HG02943 (cell line): Measurements from ENCODE around the gene PRSS37.
"Not testable (repeated sequence)": the region's sequence is repeated elsewhere in the genome, so short reads cannot be mapped to it uniquely, and the experiment has no call there.

Source experiments
- ATAC-seq: cut with Tn5 transposase; IDR thresholded peaks from one replicate; pipeline ENCODE4 v1.9.1; 2021; ENCODE audit warnings: mild to moderate bottlenecking, low read depth, moderate library complexity; ENCODE audit not compliant: unreplicated experiment

Gene PRSS37, protein sequence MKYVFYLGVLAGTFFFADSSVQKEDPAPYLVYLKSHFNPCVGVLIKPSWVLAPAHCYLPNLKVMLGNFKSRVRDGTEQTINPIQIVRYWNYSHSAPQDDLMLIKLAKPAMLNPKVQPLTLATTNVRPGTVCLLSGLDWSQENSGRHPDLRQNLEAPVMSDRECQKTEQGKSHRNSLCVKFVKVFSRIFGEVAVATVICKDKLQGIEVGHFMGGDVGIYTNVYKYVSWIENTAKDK

DNA sequence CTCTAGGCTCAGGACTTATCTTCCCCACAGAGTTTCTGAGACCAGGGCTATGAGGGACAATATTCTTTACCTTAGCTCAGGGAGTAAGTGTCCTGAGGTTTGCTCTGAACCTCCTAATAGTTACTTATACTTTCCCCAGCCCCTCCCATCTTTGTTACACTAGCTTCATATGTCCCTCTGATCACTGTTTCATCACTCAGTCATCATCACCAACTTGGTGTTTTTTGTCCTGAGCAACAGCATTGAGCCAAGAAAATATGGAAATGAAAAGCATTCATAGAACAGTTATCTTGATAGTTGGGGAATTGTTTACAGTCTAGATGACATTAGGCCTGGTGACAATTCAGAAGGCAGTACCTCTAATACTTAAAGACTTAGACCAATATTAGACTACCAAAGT lies at the start of gene PRSS37:
Gene PRSS37 (minus strand): TSS at position 101 of the 400 bp plus-strand sequence. CDS start 436 bp downstream, outside the sequence.
- no peak for ATAC-seq

DNA sequence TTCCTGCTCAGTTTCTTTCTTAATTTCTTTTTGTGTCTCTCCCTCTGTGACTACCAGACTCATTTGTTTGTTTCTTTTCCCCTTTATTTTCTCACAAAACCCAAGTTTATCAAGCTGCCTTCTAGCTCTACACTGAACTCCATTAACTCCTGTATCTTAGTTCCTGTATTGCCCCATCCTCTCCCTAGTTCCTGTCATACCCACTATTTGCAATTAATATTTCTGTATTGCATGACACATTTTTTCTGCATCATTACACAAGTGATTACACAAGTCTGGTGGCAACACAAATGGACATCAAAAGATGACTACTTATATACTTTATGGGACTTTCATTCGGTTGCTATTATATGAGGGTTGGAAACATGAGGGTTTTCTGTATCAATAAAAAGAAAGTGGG lies 48.0 kb upstream of the PRSS37 start:
- ATAC-seq = no peak

- ATAC-seq = no peak
Observed at GRCh38 chr7:141884539-141885225, 43.4 kb upstream of the PRSS37 start.

- ATAC-seq = no peak
Observed at GRCh38 chr7:141880960-141881359, 39.7 kb upstream of the PRSS37 start.

DNA sequence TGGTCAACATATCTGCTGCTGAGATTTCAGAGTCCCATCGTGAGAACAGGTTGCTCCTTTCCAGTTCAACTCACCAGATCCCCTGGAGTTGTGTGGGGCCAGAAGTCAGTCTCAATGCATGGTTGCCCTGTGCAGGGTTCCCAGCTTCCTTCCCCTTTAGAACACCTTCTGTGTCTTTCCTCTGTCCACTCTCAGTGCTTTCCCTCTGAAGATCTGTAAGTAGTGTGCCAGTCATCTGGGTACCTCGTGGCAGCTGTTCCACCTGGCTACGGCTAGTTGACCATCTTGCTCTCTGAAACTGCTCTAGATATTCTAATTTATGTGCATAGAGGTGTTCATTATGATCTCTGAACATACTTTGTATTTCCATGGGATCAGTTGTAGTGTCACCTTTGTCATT lies 36.1 kb upstream of the PRSS37 start:
- no peak for ATAC-seq

DNA sequence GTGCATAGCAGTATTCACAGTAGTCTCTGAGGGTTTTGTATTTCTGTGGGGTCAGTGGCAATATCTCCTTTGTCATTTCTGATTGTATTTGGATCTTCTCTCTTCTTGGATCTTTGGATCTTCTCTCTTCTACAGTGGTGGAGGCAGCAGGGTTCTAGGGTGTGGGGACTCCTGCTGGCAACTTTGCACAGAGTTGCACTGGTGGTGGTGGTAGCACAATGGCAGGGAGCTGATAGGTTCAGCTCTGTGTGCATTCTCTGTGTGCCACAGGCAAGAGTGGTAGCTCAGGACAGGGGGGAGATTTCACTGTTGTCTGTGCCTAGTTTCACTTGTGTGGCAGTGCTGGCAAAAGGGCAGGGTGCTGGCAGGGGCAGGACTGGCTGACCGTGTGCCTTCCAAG lies 35.1 kb upstream of the PRSS37 start:
- ATAC-seq = no peak

DNA sequence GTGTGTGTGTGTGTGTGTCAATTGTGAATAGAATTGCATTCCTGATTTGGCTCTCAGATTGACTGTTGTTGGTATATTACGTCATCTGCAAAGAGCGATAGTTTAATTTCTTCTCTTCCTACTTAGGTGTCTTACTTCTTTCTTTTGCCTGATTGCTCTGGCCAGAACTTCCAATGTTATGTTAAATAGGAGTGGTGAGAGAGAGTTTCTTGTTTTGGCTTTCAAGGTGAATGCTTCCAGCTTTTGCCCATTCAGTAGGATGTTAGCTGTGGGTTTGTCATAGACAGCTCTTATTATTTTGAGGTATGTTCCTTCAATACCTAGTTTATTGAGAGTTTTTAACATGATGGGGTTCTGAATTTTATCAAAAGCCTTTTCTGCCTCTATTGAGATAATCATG lies 34.2 kb upstream of the PRSS37 start:
- ATAC-seq = no peak

DNA sequence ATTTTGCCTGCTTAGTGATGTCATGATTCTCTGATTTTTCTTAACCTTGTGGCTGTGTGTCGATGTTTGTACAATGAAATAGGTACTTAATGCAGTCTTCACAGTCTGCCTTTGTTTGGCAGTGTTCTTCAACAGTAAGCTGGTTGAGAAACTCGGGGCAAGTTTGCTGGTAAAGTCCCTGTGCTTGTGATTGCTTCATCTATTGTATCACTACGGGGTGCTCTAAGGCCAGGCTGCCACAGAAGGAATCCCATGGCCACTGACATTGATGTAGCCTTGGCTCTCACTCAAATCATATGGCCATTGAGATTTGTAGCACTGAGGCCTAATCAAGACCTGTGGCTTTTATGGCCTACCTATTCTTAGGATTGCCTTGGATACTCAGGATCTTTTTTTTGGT lies 33.5 kb upstream of the PRSS37 start:
- ATAC-seq = no peak

GRCh38 chr7:141872931-141873330 lies 31.6 kb upstream of the PRSS37 start:
- ATAC-seq = no peak

DNA sequence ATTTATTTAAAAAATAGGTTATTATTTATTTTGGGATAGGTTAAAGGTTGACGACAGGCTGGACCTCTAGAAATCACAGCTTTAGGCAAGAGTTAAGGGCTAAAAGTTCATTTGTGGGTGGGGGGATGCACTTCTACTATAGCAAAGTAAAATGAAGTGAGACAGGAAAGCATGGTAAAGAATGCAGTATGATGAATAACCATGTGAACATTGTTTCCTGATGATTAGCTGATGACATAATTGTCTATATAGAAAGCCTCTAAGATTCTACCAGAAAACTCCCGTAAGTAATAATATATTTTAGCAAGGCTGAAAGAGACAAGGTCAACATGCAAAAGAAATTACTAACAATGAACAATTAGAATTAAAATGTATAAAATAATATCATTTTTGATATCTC lies 25.7 kb upstream of the PRSS37 start:
- ATAC-seq = no peak

GRCh38 chr7:141864765-141865447 lies 23.6 kb upstream of the PRSS37 start:
- no peak for ATAC-seq

- ATAC-seq = no peak
Observed at GRCh38 chr7:141860207-141860606, 18.9 kb upstream of the PRSS37 start.

GRCh38 chr7:141847996-141848395 lies 6.7 kb upstream of the PRSS37 start:
- no peak for ATAC-seq

DNA sequence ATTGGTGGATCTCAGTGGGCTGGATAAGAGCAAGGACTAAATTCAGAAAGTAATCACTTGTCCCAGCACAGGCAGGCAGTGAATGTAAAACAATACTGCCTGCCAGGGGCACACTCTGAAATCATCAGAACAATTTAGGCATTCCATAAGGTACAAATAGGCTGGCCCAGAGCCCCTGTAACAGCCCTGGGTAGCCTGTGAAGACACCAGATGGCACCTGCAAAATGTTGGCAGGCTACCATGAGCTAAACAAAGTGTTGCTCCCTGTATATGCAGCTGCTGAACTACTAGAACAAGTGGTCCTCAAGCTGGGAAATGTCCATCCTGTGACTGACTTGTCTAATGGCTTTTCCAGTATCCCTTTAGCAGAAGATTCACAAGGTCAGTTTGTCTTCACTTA lies 3.0 kb upstream of the PRSS37 start:
- ATAC-seq = no peak

DNA sequence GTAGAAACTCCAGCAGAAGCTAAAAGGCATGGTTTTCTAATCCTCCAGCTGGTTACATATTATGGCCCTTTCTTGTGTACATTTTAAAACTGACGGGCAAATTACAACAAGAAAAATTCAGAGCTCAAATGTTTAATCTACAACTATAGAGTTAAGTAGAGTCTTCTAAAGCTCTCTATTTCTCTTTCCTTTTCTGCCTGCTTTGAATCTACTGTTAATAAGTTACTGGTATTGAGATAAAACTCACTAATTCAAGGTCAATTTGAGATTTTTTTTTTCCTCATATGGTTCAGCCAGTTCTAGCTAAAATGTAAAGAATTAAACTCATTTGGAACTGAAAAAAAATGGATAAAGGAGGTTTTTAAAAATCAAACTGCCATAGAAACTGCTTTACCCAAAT lies 1.6 kb upstream of the PRSS37 start:
- ATAC-seq = no peak

DNA sequence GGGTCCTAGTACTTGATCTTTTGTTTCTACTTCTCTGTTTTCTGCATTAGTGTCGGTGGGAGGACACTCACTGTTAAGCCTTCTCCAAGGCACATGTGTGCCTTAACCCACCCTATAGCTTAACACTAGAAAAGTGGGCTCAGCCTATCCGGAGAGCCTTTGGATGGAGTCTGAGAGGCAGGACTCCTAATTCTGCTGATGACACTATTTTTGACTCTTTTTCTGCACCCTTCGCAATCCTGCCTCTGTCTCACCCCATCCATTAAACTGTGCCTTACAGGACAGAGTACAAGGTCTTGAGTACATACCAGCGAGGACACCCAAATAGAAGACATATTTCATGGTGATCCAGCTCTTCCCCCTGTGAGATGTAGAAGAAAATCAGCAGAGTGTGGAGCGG lies 577 bp downstream of the PRSS37 start:
- ATAC-seq = no peak

DNA sequence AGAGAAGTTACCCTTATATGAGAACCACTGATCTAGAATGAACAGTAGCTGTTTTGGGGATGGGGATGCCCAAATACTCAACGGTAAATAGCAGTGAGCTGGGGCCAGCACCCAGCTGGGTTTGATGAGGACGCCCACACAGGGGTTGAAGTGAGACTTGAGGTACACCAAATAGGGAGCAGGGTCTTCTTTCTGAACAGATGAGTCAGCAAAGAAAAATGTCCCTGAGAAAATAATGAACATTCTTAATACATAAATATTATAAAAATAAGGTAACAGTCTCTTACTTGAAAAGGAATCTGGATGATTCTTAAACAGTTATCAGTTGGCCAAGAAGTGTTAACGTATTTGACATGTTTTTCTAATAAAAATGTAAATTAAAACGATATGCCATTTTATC lies 2.0 kb downstream of the PRSS37 start:
- ATAC-seq = no peak

DNA sequence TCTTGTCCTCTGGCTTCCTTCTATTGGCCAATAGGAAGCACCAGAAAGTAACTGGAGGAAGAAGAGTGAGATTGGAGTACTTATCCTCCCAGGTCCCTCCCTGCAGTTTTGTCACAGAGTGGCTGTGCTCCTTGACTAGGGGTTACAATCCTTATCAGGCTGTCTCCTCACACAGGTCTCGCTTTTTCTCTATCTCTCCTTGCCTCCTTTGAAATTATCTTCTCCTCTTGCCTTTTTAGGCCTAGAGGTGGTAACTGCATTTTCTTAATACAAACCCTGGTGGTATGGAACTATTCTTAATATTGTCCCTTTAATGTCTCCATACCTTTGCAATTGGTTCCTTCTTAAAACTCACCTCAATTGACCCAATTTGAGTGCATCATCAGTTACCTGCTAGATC lies 2.7 kb downstream of the PRSS37 start:
- ATAC-seq = no peak

DNA sequence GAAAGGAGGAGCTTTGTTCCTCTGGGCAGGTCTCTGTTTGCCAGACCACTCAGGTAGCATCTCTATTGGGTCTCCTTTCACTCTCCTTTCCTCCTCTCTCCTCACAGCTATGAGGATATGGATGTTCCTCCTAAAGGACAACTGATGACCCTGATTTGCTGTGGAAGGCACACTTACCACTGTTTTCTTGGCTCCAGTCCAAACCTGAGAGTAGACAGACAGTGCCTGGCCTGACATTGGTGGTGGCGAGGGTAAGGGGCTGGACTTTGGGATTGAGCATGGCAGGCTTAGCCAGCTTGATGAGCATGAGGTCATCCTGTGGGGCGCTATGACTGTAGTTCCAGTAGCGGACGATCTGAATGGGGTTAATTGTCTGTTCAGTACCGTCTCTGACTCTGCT lies 3.6 kb downstream of the PRSS37 start:
- ATAC-seq = no peak

GRCh38 chr7:141822432-141822831 lies 18.9 kb downstream of the PRSS37 start:
- ATAC-seq = not testable (repeated sequence)

DNA sequence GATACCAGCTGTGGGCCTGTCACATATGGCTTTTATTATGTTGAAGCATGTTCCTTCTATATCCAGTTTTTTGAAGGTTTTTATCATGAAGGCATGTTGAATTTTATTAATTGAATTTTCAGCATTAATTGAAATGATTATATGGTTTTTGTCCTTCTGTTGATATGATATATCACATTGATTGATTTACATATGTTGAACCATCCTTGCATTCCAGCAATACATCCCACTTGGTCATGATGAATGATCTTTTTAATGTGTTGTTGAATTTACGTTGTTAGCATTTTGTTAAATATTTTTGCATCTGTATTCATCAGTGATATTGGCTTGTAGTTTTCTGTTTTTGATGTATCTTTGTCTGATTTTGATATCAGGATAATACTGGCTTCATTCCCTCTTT lies 21.2 kb downstream of the PRSS37 start:
- ATAC-seq = no peak

DNA sequence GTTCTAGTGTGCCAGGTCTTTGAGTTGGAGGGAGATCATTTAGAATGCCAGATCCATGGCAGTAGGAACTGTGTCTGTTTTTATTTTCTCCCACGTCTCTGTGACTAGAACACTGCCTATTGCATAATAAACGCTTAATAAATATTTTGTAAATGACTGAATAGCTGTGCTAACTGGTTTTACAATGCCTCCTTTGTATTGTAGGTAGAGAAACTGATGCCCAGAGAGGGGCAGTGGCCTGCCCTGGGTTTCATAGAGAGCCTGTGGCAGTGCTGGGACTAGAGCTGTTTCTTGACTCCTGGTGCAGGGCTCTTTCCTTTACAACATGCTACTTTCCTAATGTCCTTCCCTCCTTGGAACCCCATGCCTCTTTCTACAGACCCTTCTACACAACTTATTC lies 48.8 kb downstream of the PRSS37 start:
- no peak for ATAC-seq
